Measurements from ENCODE around the gene EPB41L2.
"Not testable (repeated sequence)": the region's sequence is repeated elsewhere in the genome, so short reads cannot be mapped to it uniquely, and the experiment has no call there.

The EPB41L2 gene

GRCh38 chr6:130949553-130949952, 113.5 kb downstream of the EPB41L2 start:
- no peaks in the 10 kb centered on the region for H3K4me1 ChIP-seq
- DNase-seq, result no peak

DNA sequence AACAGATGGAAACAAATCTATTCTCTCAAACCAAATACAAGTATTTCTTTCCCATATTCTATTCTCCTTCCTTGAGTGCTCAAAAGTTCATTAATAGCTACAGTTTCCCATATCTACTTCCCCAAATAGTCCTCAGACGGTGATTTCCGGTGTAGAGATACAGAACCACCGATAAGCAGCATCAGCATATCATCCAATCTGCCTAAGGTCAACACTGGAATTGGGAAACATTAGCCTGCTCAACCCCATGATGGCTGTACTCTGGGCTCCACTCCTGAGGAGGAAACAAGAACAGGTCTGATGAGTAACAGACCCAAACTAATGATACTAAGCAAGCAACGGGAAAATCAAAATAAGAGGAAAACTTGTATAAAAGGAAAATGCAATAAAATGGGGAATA, 115.6 kb downstream of the EPB41L2 start:
- DNase-seq, result no peak
- Histone ChIP-seq H3K4me3 (ENCODE audit: low read depth, low read length) (no peak overlapping the region), H3K9me3 (no peaks in the 10 kb centered on the region), H3K27me3 (no peaks in the 10 kb centered on the region), H3K36me3 (no peaks in the 10 kb centered on the region), H3K4me1 (no peaks in the 10 kb centered on the region)
- TF ChIP-seq CTCF (IDR thresholded peaks at IDR 0.05; ENCODE audit: low read depth, low read length), result no peak

More at GRCh38 chr6:130949553-130949952, 113.5 kb downstream of the EPB41L2 start:
- Histone ChIP-seq H3K27me3 (no peaks in the 10 kb centered on the region), H3K36me3 (no peaks in the 10 kb centered on the region), H3K9me3 (no peaks in the 10 kb centered on the region), H3K4me3 (ENCODE audit: low read depth, low read length) (no peak overlapping the region)
- TF ChIP-seq CTCF (IDR thresholded peaks at IDR 0.05; ENCODE audit: low read depth, low read length), result no peak

GRCh38 chr6:130946076-130946475, 117.0 kb downstream of the EPB41L2 start:
- no peak for DNase-seq
- Histone ChIP-seq H3K36me3 (no peaks in the 10 kb centered on the region), H3K9me3 (no peaks in the 10 kb centered on the region), H3K4me3 (ENCODE audit: low read depth, low read length) (no peak overlapping the region), H3K27me3 (no peaks in the 10 kb centered on the region), H3K4me1 (no peaks in the 10 kb centered on the region)
- no peak for TF ChIP-seq CTCF (IDR thresholded peaks at IDR 0.05; ENCODE audit: low read depth, low read length)

GRCh38 chr6:130945401-130945919, 117.6 kb downstream of the EPB41L2 start:
- Histone ChIP-seq H3K36me3 (no peaks in the 10 kb centered on the region), H3K27me3 (no peaks in the 10 kb centered on the region), H3K4me1 (no peaks in the 10 kb centered on the region), H3K4me3 (ENCODE audit: low read depth, low read length) (no peak overlapping the region), H3K9me3 (no peaks in the 10 kb centered on the region)
- no peak for DNase-seq
- no peak for TF ChIP-seq CTCF (IDR thresholded peaks at IDR 0.05; ENCODE audit: low read depth, low read length)

DNA sequence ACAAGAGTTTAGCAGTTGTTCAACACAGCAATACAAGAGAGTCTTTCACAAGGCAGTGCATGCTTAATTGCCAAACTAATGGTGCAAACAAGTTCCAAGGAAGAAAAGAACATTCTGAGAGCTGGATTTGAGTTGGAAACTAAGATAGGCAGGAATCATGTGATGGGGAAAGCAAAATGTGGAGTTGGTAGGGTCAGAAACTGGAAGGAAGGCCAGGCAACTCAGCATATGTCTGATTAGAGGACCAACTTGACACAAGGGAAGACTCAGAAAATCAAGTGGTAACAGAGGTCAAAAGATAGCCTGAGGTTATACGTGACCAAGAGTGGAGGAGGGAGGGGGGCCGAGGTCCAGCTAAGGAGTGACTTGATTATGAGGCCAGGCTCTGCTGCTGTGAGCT, 118.6 kb downstream of the EPB41L2 start:
- DNase-seq, result no peak
- no peaks in the 10 kb centered on the region for H3K4me1 ChIP-seq
- H3K9me3 ChIP-seq, result no peaks in the 10 kb centered on the region
- H3K36me3 ChIP-seq, result no peaks in the 10 kb centered on the region
- H3K4me3 ChIP-seq (ENCODE audit: low read depth, low read length), result no peak overlapping the region
- H3K27me3 ChIP-seq, result no peaks in the 10 kb centered on the region
- TF ChIP-seq CTCF (IDR thresholded peaks at IDR 0.05; ENCODE audit: low read depth, low read length), result no peak

- H3K4me3 ChIP-seq (ENCODE audit: low read depth, low read length), result no peak overlapping the region
- DNase-seq, result no peak
- H3K9me3 ChIP-seq, result no peaks in the 10 kb centered on the region
- no peaks in the 10 kb centered on the region for H3K4me1 ChIP-seq
- H3K27me3 ChIP-seq, result no peaks in the 10 kb centered on the region
- no peaks in the 10 kb centered on the region for H3K36me3 ChIP-seq
- TF ChIP-seq CTCF (IDR thresholded peaks at IDR 0.05; ENCODE audit: low read depth, low read length), result no peak
Observed at GRCh38 chr6:130943738-130944137, 119.3 kb downstream of the EPB41L2 start.

- not testable (repeated sequence) for DNase-seq; H3K36me3 ChIP-seq; H3K9me3 ChIP-seq; H3K4me3 ChIP-seq (ENCODE audit: low read depth, low read length); H3K27me3 ChIP-seq; H3K4me1 ChIP-seq
Observed at GRCh38 chr6:130942752-130943151, 120.3 kb downstream of the EPB41L2 start.

All from BE2C (cell line).